ENCODE measurements around the gene ST3GAL3.

The ST3GAL3 gene

DNA sequence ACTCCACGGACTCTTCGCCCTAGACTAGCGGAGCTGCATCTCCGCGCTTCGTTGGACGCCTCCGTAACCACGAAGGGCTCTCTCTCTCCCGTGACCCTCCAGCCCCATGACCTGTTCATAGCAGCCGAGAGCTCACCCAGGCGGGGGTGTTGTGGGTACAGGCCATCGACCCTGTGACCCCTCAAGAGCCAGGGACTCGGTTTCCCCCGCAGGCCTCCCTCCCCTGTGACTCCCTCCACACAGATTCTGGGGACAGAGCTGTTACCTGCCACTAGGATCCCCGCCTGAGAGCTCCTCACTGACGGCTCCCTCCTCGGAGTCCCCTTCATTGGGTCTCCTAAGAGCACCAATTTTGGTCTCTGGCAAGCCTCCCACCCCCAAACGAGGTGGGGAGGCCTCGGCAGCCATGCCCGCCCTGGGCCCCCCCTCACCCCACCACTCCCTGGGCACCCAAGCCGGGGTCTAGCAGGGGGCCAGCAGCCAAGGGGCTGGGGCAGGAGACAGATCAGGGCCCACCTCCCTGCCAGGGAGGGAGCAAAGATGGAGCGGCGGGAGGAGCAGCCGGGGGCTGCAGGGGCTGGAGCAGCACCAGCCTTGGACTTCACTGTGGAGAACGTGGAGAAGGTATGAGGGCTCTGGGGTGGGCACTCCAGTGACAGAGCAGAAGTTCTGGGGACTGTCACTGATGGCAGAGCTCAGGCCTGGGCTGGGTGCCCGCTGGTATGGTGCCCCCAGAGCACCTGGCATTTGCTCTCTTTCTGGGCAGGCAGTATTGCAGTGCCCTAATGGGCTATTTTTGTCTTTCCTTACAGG, 239.9 kb downstream of the ST3GAL3 start:
- no peak for DNase-seq

DNA sequence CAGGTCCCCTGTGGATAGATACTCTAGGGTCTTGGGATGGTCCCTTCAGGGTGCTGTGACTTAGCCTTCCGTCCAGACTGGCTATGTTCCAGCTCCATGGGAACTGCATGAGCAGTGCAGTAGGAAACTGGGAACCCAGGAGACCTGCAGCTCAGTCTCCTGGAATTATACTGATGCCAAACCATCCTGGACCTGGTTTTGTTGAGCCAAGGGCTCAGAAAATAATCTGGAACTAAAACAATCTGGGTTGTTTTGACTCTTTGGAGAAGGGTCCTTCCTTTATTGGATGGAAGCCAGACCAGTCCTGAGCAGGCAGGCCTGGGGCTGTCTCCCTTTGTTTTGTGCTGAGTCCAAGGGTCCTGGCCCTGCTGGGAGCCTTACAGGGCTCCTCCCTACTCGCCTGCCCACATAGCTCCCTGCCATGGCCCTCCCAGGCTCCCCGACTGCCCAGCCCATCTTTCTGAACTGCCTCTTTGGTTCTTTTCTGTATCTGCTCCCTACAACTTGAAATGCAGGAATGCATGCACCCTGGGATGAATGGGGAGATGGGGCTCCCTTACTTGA, 240.6 kb downstream of the ST3GAL3 start:
- DNase-seq = no peak

DNA sequence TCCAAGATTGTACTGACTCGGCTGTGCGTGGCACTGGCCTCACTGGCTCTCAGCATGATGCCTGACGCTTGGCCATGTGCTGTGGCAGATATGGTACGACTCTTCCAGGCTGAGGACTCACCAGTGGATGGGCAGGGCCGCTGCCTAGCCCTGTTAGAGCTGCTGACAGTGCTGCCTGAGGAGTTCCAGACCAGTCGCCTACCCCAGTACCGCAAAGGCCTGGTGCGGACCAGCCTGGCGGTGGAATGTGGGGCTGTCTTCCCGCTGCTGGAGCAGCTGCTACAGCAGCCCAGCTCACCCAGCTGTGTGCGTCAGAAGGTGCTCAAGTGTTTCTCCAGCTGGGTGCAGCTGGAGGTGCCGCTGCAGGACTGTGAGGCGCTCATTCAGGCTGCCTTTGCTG, 242.3 kb downstream of the ST3GAL3 start:
- no peak for DNase-seq

DNA sequence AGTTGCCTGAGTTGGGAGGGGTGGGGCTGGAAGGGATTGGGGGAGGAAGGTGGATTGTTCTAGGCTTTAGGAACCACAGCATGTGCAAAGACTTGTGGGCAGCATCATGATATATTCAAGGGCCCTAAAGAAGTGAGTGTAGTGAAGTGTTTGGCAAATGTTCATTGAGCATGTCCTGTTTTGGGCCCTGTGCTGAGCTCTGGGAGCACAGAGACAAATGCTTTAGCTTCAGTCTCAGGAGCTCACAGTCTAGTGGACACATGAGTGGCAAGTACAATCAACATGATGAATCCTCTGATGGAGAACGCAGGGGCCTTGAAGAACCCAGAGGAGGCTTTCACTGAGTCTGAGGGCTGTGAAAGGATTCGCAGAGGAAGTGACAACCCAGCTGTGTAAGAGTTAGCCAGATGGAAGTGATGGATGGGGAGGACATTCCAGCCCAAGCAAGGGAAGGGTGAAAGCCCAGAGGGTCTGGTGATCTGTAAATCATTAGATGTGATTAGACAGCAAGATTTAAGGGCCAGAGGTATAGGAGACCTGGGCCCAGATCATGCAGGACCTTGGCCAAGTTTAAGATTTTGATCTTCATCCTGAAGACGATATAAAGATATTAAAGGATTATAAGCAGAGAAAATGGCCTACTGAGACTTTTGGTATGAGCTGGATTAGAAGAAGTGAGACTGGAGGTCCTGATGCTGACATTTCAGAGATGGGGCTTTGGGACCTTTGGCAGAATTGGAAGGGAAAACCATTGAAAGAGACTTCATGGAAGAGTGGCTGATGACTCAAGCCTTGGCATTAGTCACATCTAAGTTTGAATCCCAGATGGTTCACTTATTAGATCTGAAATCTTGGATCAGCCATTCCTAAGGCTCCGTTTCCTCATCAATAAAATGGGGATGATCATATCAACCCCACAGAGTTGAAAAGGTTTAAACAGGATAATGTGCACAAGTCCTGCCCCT, 244.0 kb downstream of the ST3GAL3 start:
- no peak for DNase-seq

GRCh38 chr1:43952731-43953346, 245.5 kb downstream of the ST3GAL3 start:
- DNase-seq = no peak

- DNase-seq = no peak
Measured at GRCh38 chr1:43953361-43953760, 246.0 kb downstream of the ST3GAL3 start.

GRCh38 chr1:43954036-43954435, 246.7 kb downstream of the ST3GAL3 start:
- no peak for DNase-seq

GRCh38 chr1:43956234-43956633, 248.9 kb downstream of the ST3GAL3 start:
- DNase-seq = no peak

DNA sequence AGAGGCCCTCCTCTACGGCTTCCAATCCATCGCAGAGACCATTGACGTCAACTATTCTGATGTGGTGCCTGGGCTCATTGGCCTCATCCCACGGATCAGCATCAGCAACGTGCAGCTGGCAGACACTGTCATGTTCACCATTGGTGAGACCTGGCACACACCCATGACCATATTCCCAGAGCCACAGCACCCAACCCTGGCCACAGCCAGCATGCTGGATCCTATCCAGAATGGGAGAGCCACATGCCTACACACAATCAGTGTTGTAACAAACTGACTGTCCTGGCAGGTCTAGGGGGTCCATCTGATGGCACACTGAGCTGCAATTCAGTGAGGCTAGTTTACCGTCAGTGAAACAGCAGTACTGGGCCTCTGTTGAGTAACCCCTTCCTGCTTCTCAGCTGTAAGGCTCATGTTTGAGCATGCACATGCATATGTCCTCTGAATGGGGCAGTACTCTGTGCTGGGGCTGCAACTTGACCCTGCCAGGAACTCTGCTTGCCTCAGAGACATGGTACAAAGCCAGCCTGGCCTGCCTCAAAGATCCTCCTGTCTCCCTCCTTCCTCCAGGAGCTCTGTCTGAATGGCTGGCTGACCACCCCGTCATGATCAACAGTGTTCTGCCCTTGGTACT, 250.2 kb downstream of the ST3GAL3 start:
- no peak for DNase-seq

DNA sequence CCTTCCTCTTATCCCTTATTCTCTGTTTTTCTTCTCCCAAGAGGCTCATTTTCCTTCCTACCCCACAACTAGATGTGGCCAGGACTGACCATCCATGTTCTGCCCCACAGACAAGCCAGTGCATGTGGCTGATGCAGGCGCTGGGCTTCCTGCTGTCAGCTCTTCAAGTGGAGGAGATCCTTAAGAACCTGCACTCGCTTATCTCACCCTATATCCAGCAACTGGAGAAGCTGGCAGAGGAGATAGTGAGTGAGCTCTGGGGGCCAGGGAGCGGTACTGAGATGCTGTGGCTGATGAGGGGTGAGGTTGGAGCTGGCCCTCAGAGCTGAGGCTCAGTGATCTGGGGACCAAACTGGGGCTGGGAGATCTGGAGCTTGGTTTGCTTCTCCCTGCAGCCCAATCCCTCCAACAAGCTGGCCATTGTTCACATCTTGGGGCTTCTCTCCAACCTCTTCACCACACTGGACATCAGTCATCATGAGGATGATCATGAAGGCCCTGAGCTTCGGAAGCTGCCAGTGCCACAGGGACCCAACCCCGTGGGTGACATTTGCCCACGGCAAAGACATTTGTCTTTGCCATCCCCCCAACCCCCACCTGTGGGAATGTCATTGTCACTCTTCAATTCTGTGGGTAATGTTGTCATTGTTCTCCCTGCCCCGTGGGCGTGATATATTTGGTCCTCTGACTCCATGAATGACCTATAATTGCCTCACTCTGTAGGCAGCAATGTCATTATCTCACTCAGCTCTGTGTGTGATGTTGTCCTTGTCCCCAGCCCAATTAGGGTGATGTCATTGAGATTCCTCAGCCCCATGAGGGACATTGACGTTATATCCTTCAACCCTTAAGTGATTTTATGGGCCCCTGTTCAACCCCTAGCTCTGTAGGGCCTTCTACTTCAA, 251.3 kb downstream of the ST3GAL3 start:
- DNase-seq = peak; percentile 63

DNA sequence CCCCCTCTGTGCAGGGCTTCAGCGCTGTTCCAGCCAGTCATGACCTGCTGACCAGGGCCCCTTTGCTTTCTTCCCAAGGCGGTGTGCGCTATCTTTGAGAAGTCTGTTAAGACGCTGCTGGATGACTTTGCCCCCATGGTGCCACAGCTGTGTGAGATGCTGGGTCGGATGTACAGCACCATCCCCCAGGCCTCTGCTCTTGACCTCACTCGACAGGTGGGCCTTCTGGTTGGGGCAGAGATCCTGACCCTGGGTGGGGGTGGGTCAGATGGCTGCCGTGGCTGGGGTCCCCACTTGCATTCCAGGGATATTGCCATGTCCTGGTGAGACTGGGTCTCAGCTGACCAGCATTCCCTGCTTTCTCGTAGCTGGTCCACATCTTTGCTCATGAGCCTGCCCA, 253.5 kb downstream of the ST3GAL3 start:
- no peak for DNase-seq

GRCh38 chr1:43961692-43962091, 254.4 kb downstream of the ST3GAL3 start:
- no peak for DNase-seq

GRCh38 chr1:43962324-43962723, 255.0 kb downstream of the ST3GAL3 start:
- no peak for DNase-seq

DNA sequence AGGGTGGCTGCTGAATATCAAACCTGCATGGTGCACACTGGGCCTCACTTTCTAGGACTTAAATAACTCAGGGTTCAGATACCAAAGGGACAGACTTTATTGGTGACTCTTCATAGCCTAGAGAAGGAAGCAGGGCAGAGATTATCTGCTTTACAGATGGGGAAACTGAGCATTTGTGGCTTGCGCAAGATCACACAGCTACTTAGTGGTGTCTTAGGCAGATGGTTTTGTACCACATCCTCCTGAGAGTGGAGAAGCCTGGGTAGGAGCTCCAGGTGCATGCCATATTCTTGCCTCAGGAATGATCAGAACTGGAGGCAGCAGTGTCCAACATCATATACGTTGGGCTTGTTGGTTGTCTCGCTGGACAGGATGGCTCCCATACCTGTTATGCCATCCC, 255.7 kb downstream of the ST3GAL3 start:
- DNase-seq = no peak

GRCh38 chr1:43963890-43964289, 256.6 kb downstream of the ST3GAL3 start:
- no peak for DNase-seq

DNA sequence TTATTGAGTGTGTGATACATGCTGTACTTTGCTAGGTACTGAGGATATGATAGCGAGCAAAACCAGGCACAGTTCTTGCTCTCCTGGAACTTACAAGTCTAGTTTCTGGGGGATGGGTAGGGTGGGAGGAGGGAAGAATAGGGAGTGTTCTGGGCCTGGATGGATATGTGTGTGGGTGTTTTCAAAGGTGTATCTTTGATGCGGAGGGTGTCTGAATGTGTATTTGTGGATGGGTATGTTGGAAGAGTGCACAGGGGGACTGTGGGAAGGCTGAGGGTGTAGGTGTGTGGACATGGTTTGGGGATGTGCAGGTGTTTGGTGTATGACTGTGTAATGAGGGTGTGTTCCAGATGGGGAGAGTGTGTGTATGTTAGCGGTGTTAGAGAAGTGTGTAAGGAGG, 258.0 kb downstream of the ST3GAL3 start:
- no peak for DNase-seq

GRCh38 chr1:43968348-43968948, 261.1 kb downstream of the ST3GAL3 start:
- peak; percentile 73 for DNase-seq

GRCh38 chr1:43969416-43969745, 262.0 kb downstream of the ST3GAL3 start:
- DNase-seq = no peak

GRCh38 chr1:43969746-43970466, 262.6 kb downstream of the ST3GAL3 start, which contains the start of gene DPH2:
Gene DPH2 (plus strand): TSS chr1:43970010. CDS start chr1:43970176, 166 bp downstream.
- DNase-seq = peak; percentile 99

- DNase-seq = no peak
Measured at GRCh38 chr1:43970502-43970901, 263.2 kb downstream of the ST3GAL3 start.
